ENCODE data around the gene TBL1XR1. TPM values are rescaled to one million over a fixed set of nuclear protein-coding genes. Genes with fewer than 3 reads are reported as not detected.

Gene TBL1XR1
- total RNA-seq, 4 donors from 2014 or later: 103 to 131 (median 112) TPM

DNA sequence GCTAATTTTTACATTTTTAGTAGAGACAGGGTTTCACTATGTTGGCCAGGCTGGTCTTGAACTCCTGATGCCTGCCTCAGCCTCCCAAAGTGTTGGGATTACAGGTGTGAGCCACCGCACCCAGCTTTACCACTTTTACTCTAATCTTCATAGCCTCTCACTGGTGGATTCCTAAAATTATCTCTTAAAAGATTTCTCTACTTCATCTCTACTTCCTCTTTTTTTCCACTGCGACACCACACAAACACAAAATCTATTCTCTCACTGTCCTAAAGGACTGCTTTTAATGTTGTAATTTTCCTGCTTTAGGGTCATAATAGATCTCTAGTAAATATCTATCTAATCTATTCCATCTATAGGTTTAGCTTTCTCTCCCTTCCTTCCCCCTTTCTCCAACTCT, 34.0 kb upstream of the TBL1XR1 start:
- TF ChIP-seq, protein P1, sequence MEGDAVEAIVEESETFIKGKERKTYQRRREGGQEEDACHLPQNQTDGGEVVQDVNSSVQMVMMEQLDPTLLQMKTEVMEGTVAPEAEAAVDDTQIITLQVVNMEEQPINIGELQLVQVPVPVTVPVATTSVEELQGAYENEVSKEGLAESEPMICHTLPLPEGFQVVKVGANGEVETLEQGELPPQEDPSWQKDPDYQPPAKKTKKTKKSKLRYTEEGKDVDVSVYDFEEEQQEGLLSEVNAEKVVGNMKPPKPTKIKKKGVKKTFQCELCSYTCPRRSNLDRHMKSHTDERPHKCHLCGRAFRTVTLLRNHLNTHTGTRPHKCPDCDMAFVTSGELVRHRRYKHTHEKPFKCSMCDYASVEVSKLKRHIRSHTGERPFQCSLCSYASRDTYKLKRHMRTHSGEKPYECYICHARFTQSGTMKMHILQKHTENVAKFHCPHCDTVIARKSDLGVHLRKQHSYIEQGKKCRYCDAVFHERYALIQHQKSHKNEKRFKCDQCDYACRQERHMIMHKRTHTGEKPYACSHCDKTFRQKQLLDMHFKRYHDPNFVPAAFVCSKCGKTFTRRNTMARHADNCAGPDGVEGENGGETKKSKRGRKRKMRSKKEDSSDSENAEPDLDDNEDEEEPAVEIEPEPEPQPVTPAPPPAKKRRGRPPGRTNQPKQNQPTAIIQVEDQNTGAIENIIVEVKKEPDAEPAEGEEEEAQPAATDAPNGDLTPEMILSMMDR (IDR thresholded peaks at IDR 0.05; ENCODE audit: low read depth): no peak

DNA sequence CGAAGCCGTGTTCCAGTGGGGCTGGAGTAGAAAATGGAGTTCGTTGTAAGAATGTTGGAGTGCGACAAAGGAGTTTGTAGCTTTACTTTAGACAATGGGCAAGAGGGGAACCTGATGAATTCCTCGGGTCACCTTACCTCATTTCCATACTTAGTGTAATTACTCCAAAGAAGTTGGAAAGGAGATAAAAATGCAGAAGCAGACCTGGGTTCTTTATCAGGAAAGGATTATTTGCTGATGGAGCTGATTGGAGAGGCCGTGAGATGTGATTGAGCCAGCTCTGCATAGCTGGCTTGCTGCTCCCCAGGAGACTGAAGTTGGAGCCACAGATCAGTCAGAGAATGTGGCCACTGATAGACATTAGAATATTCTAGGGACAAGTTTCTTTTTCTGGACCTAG, 33.4 kb upstream of the TBL1XR1 start:
- TF ChIP-seq, protein P1 (IDR thresholded peaks at IDR 0.05; ENCODE audit: low read depth): no peak

DNA sequence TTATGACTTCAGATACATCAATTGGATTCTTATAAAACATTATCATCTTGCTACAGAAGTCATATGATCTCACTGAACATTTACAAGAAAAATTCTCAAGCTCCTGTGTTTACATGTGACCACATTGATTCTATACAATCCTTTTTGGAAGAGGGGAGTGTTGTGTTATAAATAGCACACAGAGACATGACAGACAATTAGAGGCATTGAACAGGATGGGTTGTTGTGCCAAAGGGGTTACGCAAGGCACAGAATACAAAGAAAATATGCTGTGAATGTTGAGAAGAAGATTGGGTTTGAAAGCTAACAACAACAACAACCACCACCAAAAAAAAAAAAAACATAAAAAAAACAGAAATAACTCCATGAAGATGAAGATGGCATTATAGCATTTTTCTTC, 32.5 kb upstream of the TBL1XR1 start:
- TF ChIP-seq, protein P1 (IDR thresholded peaks at IDR 0.05; ENCODE audit: low read depth): no peak

DNA sequence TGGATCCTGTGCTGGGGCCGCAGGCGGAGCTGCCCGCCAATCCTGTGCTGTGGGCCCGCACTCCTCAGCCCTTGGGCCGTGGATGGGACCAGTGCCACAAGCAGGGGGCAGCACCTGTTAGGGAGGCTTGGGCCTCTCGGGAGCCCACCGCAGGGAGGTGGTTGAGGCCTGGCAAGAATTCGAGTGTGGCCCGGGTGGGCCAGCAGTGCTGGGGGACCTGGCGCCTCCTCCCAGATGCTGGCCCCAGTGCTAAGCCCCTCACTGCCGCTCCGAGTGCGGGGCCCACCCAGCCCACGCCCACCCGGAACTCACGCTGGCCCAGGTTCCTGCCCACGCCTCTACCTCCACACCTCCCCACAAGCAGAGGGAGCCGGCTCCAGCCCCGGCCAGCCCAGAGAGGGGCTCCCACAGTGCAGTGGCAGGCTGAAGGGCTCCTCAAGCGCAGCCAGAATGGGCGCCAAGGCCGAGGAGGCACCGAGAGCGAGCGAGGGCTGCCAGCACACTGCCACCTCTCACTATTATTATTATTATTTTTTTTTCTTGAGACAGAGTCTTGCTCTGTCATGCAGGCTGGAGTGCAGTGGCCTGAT, 31.4 kb upstream of the TBL1XR1 start:
- TF ChIP-seq, protein P1 (IDR thresholded peaks at IDR 0.05; ENCODE audit: low read depth): no peak

DNA sequence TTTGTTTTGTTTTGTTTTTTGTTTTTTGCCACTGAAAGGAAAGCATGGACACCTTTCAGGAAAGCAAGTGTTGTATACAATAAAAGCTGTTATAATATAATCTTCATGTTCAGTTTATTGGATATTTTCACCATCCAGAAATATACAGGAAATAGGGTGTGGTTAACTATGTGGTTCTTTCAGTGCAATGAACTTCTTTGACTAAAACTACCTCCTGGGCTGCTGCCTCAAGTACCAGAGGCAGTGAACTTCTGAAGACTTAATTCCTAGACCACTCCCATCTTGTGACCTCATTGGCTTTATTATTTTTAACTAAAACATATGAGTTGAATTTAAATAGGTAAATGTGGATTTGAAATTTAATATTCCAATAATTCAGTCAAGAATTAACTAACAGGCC, 27.1 kb upstream of the TBL1XR1 start:
- TF ChIP-seq, protein P1 (IDR thresholded peaks at IDR 0.05; ENCODE audit: low read depth): no peak

DNA sequence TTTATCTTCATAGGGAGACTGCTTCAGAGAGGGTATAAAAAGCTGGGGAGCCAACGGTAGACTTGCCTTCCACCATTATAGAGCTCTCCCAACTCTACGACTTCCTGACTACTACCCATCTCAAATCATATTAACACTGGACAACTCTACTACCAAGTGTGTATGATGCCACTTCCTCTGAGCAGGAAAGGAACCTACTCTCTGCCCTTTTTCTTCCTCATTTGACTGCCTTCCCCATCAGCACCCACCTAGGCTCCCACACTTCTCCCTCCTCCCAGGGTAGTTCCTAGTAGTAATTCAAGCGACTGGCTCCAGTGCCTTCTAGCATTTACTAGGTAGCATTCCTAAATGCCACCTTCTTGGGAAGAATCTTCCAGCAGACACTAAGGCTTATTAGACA, 24.5 kb upstream of the TBL1XR1 start:
- TF ChIP-seq, protein P1 (IDR thresholded peaks at IDR 0.05; ENCODE audit: low read depth): no peak

DNA sequence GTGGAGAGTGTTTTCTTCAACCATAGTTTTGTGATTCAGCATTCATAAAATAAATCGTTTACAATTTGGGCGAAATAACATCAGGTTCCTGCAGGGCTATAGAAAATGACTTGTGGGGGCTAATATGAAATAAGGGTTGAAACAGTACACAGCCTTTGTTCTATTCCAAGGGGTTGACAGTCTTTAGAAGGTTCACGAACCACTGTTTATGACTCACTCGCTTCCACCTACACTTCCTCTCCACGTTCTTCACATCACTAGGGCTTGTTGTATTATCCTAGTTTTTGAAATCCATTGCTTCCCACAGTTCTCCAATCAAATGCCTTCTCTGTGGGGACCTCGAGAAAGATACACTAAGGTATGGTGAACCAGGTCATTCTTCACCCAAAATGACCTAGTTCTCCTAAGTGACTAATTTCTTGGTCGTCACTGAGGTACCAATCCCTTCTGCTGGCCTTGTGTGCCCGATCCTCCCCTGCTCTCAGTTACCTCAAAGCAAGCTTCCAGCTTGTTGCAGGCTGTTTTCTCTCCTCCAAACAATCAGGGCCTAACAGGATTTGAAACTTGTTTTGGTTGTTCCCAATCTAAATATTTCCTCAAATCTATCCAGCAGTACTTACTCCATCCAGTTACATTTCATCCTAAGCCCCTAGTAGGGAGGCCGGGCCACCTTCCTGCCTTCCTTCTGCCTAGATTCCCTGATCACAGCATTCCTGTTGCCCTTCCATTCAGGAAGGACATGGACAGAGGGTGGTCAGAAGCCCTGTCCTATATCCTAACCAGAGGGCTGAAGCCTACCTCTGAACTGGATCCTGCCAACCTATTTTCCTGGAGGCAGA, 23.1 kb upstream of the TBL1XR1 start:
- TF ChIP-seq, protein P1 (IDR thresholded peaks at IDR 0.05; ENCODE audit: low read depth): no peak
